NT2/D1 (cell line): ENCODE data around the gene RERE.

Source experiments
- SUZ12 ChIP-seq: IDR thresholded peaks from 2 replicates; pipeline ENCODE4 v1.6.1; 2011; ENCODE audit not compliant: insufficient read length, insufficient read depth; ENCODE audit errors: extremely low read depth
- YY1 ChIP-seq: IDR thresholded peaks from 2 replicates; pipeline ENCODE4 v1.6.1; 2011; ENCODE audit not compliant: insufficient read length, insufficient read depth
- ZNF274 ChIP-seq: IDR thresholded peaks from 2 replicates; pipeline ENCODE4 v1.6.1; 2011; ENCODE audit warnings: mild to moderate bottlenecking, low read depth, low read length

DNA sequence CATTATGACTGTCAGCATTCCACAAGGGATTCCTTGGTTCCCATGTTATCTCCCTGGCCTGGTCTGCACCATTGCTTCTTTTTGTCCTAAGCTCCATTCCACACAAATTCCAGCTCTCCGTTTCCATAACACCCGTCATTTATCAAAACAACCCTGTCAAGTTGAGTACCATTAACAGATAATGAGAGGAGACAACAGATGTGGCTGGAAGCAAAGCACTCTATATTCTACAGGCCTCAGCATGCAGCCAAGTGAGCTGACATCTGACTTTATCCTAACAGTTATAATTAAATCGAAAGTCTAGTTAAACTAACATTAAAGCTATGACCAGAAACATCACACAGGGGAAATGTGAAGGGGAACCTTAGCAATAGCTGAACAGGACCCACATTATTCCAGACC, 110.4 kb downstream of the RERE start:
- no peak for TF ChIP-seq ZNF274
- TF ChIP-seq YY1: no peak
- no peak for TF ChIP-seq SUZ12
